HG03108 (cell line): ENCODE results near the gene GBX2.

Experiments used
- ATAC-seq: cut with Tn5 transposase; IDR thresholded peaks from one replicate; pipeline ENCODE4 v1.9.1; 2021; ENCODE audit warnings: moderate library complexity; ENCODE audit not compliant: unreplicated experiment

The GBX2 gene

GRCh38 chr2:236120829-236121228 lies 47.4 kb downstream of the GBX2 start:
- ATAC-seq = no peak

GRCh38 chr2:236120141-236120601 lies 48.0 kb downstream of the GBX2 start:
- ATAC-seq = no peak

- no peak for ATAC-seq
These were observed 48.7 kb downstream of the GBX2 start for GRCh38 chr2:236119476-236119875.

DNA sequence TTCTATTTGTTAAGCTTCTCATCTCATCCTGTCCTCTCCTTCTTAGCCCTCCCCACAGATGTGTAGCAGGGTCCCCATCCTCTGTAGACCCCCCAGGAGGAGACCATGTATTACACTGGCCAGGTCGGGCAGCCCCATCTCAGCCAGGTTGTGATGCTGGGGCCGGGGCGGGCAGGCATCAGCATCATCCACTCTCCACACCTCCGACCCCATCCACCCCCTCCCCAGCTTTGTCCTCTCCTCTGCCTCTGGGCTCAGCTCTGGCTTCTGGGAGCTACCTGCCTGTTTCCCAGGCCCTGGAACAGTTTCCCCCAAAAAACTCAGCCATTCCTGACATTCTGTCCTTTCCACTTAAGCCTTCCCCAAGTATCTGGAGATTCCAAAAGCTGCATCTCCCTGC lies 49.2 kb downstream of the GBX2 start:
- ATAC-seq = no peak

DNA sequence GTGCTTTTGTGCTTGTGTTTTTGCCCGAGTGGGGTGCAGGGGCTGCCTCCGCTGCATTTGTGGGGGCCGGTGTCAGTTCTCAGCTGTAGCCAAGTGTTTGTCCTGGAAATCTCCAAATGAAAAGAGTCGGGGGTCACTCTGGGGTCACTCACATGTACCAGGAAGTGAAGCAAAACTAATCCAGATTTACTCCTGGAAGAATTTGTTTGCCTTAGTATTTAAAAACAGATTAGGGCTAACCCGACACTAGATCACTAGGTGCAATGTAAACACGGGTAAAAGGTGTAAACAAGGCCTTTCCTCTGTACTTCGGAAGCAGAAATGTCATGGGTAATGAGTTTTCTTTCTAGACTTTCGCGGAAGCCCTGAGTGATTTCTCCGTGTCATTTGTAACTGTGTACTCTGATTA lies 50.3 kb downstream of the GBX2 start:
- ATAC-seq = no peak

GRCh38 chr2:236117401-236117800 lies 50.8 kb downstream of the GBX2 start:
- no peak for ATAC-seq
